Measurements from ENCODE around the gene RNF151.

- TF ChIP-seq POLR2A (IDR thresholded peaks at IDR 0.05) (peak; percentile 76 to 79), CTCF (IDR thresholded peaks at IDR 0.05) (no peak)
These were observed 19.0 kb downstream of the RNF151 start for GRCh38 chr16:1985466-1986150.
